ENCODE data around the gene UQCR10.

UQCR10 gene

GRCh38 chr22:29780748-29781676, 13.8 kb downstream of the UQCR10 start:
- no peak for DNase-seq (ENCODE audit: low read depth in 1 of 2, low spot score in 1 of 2)
- no peak overlapping the region for H3K27ac ChIP-seq (replicated peaks)
- no peak overlapping the region for H3K4me3 ChIP-seq (replicated peaks; ENCODE audit: insufficient read depth, low read length)
- no peaks in the 10 kb centered on the region for H3K27me3 ChIP-seq (ENCODE audit: insufficient read depth, poor library complexity, severe bottlenecking)
- TF ChIP-seq REST (IDR thresholded peaks at IDR 0.05; ENCODE audit: insufficient replicate concordance, low read depth) (no peak), POLR2AphosphoS5 (IDR thresholded peaks at IDR 0.05; ENCODE audit: low read depth) (no peak), SPI1 (IDR thresholded peaks at IDR 0.05; ENCODE audit: borderline replicate concordance, low read depth) (no peak), GABPA (IDR thresholded peaks at IDR 0.05; ENCODE audit: low read depth) (no peak), CTCF (IDR thresholded peaks at IDR 0.05; ENCODE audit: insufficient read depth, low read length) (no peak)

GRCh38 chr22:29782061-29782845, 15.1 kb downstream of the UQCR10 start:
- TF ChIP-seq SPI1 (IDR thresholded peaks at IDR 0.05; ENCODE audit: borderline replicate concordance, low read depth) (no peak), CTCF (IDR thresholded peaks at IDR 0.05; ENCODE audit: insufficient read depth, low read length) (no peak), GABPA (IDR thresholded peaks at IDR 0.05; ENCODE audit: low read depth) (no peak), POLR2AphosphoS5 (IDR thresholded peaks at IDR 0.05; ENCODE audit: low read depth) (no peak)
- H3K4me3 ChIP-seq (replicated peaks; ENCODE audit: insufficient read depth, low read length): no peak overlapping the region
- H3K27me3 ChIP-seq (ENCODE audit: insufficient read depth, poor library complexity, severe bottlenecking): no peaks in the 10 kb centered on the region
- no peak for DNase-seq (ENCODE audit: low read depth in 1 of 2, low spot score in 1 of 2)
- no peak overlapping the region for H3K27ac ChIP-seq (replicated peaks)

GRCh38 chr22:29784451-29785361, 17.5 kb downstream of the UQCR10 start:
- TF ChIP-seq POLR2AphosphoS5 (IDR thresholded peaks at IDR 0.05; ENCODE audit: low read depth) (no peak), GABPA (IDR thresholded peaks at IDR 0.05; ENCODE audit: low read depth) (no peak), REST (IDR thresholded peaks at IDR 0.05; ENCODE audit: insufficient replicate concordance, low read depth) (no peak), CTCF (IDR thresholded peaks at IDR 0.05; ENCODE audit: insufficient read depth, low read length) (no peak), SPI1 (IDR thresholded peaks at IDR 0.05; ENCODE audit: borderline replicate concordance, low read depth) (no peak)
- no peak for DNase-seq (ENCODE audit: low read depth in 1 of 2, low spot score in 1 of 2)
- Histone ChIP-seq H3K4me3 (replicated peaks; ENCODE audit: insufficient read depth, low read length) (no peak overlapping the region), H3K27me3 (ENCODE audit: insufficient read depth, poor library complexity, severe bottlenecking) (no peaks in the 10 kb centered on the region), H3K27ac (replicated peaks) (no peak overlapping the region)
